ENCODE results near the gene RCC2.
"Not testable (repeated sequence)": the region's sequence is repeated elsewhere in the genome, so short reads cannot be mapped to it uniquely, and the experiment has no call there.

Gene RCC2

DNA sequence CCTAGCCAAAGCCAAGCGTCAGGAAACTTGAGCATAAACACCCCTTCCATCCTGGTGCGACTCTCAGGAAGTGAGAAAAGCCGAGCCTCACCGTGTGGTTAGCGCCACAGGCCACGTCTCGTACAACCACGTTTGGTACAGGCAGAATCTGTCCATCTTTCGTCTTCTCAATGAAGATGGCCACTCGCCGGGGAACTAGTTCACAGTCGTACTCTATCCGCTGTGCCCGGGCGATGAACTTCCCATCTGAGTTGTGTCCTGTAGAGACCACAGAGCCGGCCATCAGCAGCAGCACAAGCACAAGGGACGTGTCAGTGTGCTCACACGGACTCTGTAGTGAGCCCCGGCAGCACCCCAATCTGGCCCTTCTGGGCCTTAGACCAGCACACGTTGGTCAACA, 23.1 kb downstream of the RCC2 start:
- no peak for FAIRE-seq

DNA sequence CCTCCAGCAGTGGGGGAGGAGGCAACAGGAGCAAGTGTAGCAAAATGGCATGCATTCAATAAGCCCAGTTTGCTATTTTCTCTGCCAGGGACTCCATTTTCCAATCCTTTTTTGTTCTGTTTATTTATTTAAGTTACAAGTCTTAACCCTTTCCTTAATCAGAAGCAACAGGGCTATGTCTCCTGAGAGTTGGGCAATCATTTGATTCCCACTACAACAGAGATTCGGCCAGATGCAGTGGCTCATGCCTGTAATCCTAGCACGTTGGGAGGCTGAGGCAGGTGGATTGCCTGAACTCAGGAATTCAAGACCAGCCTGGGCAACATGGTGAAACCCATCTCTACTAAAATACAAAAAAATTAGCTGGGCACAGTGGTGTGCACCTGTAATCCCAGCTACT, 25.5 kb downstream of the RCC2 start:
- no peak for FAIRE-seq

- FAIRE-seq = no peak
These were observed 27.2 kb downstream of the RCC2 start for GRCh38 chr1:17412093-17412870.

- FAIRE-seq = no peak
These were observed 30.1 kb downstream of the RCC2 start for GRCh38 chr1:17409391-17409811.

DNA sequence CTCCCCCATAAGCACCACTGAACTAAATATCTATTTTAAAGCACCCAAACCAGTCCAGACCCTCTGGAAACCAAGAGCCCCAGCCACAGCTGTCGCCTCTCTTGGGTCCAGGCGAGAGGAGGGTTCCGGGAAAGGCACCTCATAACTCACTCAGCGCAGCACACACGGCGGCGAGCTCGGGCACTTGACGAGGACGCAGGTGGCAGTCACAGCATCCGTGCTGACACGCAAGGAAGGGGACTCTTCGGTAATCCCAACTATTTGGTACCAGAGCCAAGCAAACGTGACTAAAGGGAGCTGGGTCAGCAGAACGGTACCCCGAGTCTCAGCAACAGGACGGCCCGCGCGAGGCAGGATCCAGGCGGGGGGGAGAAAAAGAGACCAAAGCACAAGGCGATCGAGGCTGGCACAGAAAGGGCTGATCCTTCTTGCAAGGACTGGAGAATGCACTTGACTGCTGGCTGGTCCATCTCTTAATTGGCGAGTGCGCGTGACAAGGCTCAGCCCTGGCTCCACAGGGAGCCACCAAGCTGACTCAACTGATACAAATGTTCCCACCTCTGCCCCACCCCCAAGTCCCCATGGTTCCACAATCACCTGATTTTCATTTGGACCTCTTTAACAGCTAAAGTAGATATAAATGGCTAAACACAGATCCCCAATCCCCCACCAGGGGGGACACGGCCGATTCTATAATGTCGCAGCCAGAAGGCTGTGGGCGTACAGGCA, 31.5 kb downstream of the RCC2 start:
- not testable (repeated sequence) for FAIRE-seq

GRCh38 chr1:17406760-17407475, 32.6 kb downstream of the RCC2 start:
- FAIRE-seq = not testable (repeated sequence)

DNA sequence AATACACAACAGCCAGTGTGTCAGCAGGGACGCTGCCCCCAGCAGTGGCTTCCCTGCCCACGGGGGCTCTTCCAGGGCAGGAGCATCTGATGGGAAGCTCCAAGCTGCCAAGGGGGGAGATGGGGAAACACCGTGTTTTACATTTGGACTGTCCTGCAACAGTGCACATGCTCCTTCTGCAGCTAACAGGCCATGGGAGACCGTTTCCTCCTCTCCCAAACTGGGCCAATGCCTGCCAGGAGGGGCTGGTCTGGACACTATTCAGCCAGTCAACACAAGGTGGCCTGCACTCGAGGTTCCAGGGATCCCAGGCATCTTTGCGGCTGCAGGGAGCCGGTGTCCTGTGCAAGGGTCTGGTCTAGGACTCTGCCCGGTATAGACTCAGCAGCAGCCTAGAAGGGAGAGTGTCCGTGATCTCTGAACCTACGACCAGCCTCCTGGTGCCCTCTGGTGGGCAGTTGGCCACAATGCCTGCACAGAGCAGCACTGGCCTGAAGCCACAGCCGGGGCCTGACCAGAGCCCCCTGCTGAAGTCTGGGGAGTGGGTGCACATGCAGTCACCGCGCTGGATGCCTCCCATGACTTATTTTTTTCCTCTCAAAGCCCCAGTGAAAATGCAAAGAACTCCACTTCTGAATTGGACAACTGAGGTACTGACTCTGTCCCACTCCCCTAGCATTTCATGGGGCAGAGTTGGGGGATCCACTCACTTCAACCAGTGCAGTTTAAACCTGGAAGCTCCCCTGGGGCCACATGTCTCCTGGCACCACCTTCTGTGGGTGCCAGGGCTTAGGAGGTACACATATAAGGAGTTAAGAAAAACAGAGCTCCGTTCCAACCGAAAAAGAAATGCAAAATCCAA, 33.3 kb downstream of the RCC2 start:
- FAIRE-seq = no peak

DNA sequence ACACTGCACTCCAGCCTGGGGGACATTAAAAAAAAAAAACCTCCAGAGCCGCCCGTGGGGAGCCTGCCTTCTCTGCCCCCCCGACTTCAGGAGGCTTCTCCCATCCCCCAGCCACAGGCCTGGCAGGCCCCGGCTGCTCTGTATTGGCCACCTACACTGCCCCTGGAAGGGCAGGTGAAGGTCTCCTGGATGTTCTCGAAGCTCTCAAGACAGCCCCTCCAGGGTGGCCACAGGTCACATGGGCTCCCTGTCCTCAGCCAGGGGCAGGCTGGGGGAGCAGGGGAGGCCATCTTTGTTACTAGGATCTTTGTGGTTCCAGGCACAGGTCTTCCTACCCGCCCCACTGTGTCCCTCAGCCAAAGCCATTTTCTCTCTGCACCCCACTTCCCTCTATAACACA, 34.7 kb downstream of the RCC2 start:
- FAIRE-seq = no peak

GRCh38 chr1:17404034-17404684, 35.3 kb downstream of the RCC2 start:
- FAIRE-seq = no peak

GRCh38 chr1:17403081-17403480, 36.4 kb downstream of the RCC2 start:
- FAIRE-seq = no peak

GRCh38 chr1:17401841-17402240, 37.6 kb downstream of the RCC2 start:
- no peak for FAIRE-seq

GRCh38 chr1:17400725-17401341, 38.6 kb downstream of the RCC2 start:
- FAIRE-seq = no peak

DNA sequence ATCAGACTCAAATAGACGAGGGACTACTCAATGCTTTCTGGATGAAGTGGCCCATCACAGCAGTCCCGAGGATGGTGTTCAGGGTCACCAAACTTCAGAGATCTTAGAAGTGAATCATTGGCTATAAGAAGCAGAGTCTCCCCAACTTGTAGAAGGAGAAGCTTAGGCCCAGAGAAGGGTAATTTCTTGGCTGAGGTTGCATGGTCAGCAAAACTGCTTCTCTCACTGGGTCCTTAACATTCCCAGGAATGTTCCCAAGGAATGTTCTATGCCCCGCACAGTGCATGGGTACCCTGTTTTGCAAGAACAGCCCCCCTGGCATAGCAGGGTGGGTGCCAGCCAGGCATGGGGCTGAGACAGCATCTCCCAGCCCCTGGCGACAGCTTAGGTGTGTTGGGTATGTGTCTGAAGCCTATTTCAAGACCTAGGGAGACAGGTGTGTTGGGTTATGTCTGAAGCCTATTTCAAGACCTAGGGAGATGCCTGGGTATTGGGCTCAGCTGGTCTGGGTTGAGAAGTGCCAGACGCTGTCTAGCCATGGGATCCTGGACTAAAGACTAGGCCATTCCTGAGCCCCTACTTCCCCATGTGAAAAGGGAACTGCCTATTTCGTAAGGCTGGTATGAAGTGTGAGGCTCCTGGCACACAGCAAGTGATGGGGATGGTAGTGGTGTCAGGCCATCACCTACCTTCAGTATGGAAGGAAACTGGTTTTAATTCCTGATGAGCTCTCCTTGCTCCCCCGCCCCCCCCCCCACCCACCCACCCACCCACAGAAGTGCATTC, 41.4 kb downstream of the RCC2 start:
- no peak for FAIRE-seq

- no peak for FAIRE-seq
These were observed 46.2 kb downstream of the RCC2 start for GRCh38 chr1:17393230-17393629.

DNA sequence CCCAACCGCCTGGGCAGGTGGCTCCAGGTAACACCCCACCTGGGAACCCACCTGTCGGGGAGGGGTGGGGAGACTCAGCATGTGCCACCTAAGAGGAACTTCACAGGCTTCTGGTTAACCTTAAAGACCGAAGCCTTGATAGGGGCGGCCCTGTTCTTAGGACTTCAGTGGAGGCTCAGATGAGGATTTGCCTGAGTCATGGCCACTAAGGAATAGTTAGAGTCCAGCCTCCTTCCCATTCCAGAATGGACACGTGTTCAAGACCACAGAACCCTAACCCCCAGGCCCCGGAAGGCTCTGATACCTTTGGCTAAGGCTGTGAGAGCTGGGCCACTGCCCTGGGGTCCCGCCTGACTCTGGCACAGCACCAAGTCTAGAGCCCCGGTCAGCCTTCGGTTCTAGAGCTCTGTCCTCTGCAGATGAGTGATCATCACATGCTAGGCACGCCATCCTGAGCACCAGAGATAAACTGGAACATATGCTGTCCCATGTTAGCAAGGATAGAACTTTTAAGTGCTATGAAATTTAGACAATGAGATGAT, 47.2 kb downstream of the RCC2 start:
- FAIRE-seq = no peak

DNA sequence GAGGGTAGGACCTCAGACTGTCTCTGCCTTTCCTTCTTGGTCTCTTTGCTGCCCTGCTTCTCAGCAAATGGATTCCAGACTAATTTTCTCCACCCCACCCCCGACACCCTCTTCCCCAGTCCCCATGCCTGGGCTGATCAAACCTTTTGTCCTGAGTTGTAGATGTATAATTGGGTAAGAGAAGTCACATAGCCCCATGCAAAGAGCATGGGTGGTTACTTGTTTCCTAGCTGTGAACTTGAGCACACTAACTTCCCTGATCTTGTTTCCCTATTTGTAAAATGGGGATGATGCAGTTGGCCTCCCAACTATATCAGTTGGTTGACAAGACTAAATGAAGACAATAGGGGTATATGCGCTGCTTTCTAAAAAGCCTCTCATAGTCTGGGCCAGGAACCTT, 58.3 kb downstream of the RCC2 start:
- FAIRE-seq = no peak

- no peak for FAIRE-seq
These were observed 62.0 kb downstream of the RCC2 start for GRCh38 chr1:17377325-17377953.

GRCh38 chr1:17375651-17376050, 63.8 kb downstream of the RCC2 start:
- no peak for FAIRE-seq

DNA sequence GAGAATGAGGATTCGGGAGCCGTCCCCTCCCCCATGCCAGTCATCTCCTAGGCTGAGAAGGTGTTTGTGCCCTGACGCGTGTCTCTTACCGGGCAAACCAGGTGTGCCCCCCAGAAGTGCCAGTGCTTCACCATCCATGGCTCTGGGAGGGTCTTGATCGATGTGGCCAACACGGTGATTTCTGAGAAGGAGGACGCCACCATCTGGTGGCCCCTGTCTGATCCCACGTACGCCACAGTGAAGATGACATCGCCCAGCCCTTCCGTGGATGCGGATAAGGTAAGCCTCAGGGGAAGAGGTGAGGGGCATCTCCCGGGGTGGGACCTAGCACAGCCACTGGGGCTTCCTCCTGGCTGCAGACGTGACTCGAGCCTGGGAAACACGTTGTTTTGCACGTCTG, 66.5 kb downstream of the RCC2 start:
- FAIRE-seq = no peak

DNA sequence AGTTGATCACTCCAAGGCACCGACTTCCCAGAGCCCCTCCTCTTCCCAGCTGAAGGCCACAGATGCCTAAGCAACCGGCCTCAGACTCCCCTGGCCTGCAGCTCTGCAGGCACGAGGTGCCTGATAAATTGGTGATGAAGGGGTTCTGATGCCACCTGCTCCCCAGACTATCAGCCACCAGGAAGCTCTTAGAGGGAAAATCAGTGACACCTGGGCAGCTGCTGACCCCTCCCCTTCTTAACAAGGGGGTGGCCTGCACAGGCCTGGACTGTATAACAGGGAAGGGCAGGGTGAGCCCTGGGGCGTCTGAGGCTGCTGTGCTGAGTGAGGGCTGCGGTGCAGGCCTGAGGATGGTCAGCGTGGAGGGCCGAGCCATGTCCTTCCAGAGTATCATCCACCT, 67.6 kb downstream of the RCC2 start, which contains the start of gene PADI6:
PADI6 (plus strand) TSS at position 301 of the 400 bp plus-strand sequence; CDS start at position 351, 50 bp downstream.
- no peak for FAIRE-seq
